ENCODE measurements around the gene PRDM16. TPM values are rescaled to one million over a fixed set of nuclear protein-coding genes. Genes with fewer than 3 reads are reported as not detected.
A peak's percentile ranks its signal among the peaks of the same experiment; 100 is the strongest.

The PRDM16 gene
- total and polyA plus RNA-seq, 2 of the 8 experiments (the other 6 are each of a cell fraction or from before 2014, with no cell fraction given), result 0.39 to 0.43 TPM

- H3K4me3 ChIP-seq (ENCODE audit: extremely low read depth in 1 of 4, insufficient read depth in 2 of 4, low read depth in 3 of 4, low read length in 4 of 4), result no peak overlapping the region
- no peak overlapping the region for H3K56ac ChIP-seq (replicated peaks; ENCODE audit: insufficient read length, low read depth, low read length)
- no peaks in the 10 kb centered on the region for H3K79me1 ChIP-seq (ENCODE audit: low read depth, low read length)
- H3K79me2 ChIP-seq (ENCODE audit: control insufficient read depth in 1 of 2, insufficient read depth in 2 of 2, low read length in 2 of 2), result no peaks in the 10 kb centered on the region
- peaks cover 0 to 14% (median 7%) of the 10 kb centered on the region in 4 experiments; a peak in 3 of 7 replicates for H3K27me3 ChIP-seq (replicated peaks in 1 of 4; ENCODE audit: control insufficient read depth in 3 of 4, extremely low read depth in 1 of 4, insufficient read depth in 3 of 4, low read length in 3 of 4)
- H2BK15ac ChIP-seq (ENCODE audit: low read length), result no peak overlapping the region
- H3K4me2 ChIP-seq (ENCODE audit: insufficient read depth in 1 of 2, low read depth in 2 of 2, low read length in 2 of 2), result no peak overlapping the region
- 89% methylated on average over 22 of the region's 31 CpGs; no CpG with 5 or more reads in 1 of the 2 experiments for WGBS, 2 experiments (ENCODE audit: extremely low coverage in 1 of 2, insufficient coverage in 1 of 2, insufficient read length in 1 of 2, insufficient replicate concordance in 2 of 2, low coverage in 1 of 2, low lambda C conversion rate in 2 of 2, missing lambda C conversion rate in 1 of 2)
- no peaks in the 10 kb centered on the region for H4K20me1 ChIP-seq (replicated peaks in 1 of 2; ENCODE audit: control insufficient read depth in 1 of 2, insufficient read depth in 2 of 2, low read length in 2 of 2)
- ChIA-PET CTCF (ENCODE audit: partially characterized antibody) (interaction anchor here (1.1 kb wide), 2 partner anchors 34 to 36 kb away, joined by 3 to 4 read pairs; no protein-coding TSS in a partner anchor), POLR2A (ENCODE audit: partially characterized antibody) (no interaction called here)
- H3K4me1 ChIP-seq (replicated peaks in 1 of 4; ENCODE audit: control insufficient read depth in 3 of 4, insufficient read depth in 4 of 4, low read length in 3 of 4), result peaks cover 0 to 5% (median 0%) of the 10 kb centered on the region in 4 experiments; a peak in 2 of 7 replicates
- no peak overlapping the region for H3K14ac ChIP-seq (ENCODE audit: insufficient read length)
- no peak overlapping the region for H2BK20ac ChIP-seq (ENCODE audit: low read length)
- H2BK120ac ChIP-seq (replicated peaks; ENCODE audit: low read depth, low read length), result no peak overlapping the region
- no peaks in the 10 kb centered on the region for H3K9me3 ChIP-seq (ENCODE audit: insufficient read depth in 2 of 2, low read depth in 1 of 2, low read length in 1 of 2)
- no peaks in the 10 kb centered on the region for H3K36me3 ChIP-seq (ENCODE audit: control insufficient read depth in 2 of 4, insufficient read depth in 4 of 4, low read length in 3 of 4)
- H3K23me2 ChIP-seq (ENCODE audit: low read depth, low read length), result no peaks in the 10 kb centered on the region
- H2BK5ac ChIP-seq (ENCODE audit: low read depth, low read length), result no peak overlapping the region
- FAIRE-seq (no peak), DNase-seq (ENCODE audit: low read depth in 1 of 2, low spot score in 2 of 2) (no peak)
- TF ChIP-seq YY1 (IDR thresholded peaks at IDR 0.05; ENCODE audit: low read depth, low read length) (no peak), JUN (IDR thresholded peaks at IDR 0.05; ENCODE audit: low read depth, low read length) (no peak), RBBP5 (IDR thresholded peaks at IDR 0.05; ENCODE audit: borderline replicate concordance, low read depth, low read length) (no peak), CBX8 (IDR thresholded peaks at IDR 0.05; ENCODE audit: borderline replicate concordance, low read depth, low read length) (no peak), ATF2 (IDR thresholded peaks at IDR 0.05; ENCODE audit: low read length) (no peak), KDM4A (IDR thresholded peaks at IDR 0.05; ENCODE audit: low read depth, low read length, severe bottlenecking) (no peak)
- no peak overlapping the region for H3K27ac ChIP-seq (ENCODE audit: low read depth, low read length)
- H3K4ac ChIP-seq (replicated peaks; ENCODE audit: insufficient read length, low read depth, low read length), result no peak overlapping the region
- H2AFZ ChIP-seq (ENCODE audit: low read length), result no peak overlapping the region
- no peak overlapping the region for H4K91ac ChIP-seq (replicated peaks; ENCODE audit: insufficient read length, low read length)
- H3K9ac ChIP-seq (replicated peaks in 1 of 4; ENCODE audit: extremely low read depth in 1 of 4, low read depth in 3 of 4, low read length in 3 of 4), result no peak overlapping the region
- peak overlapping the region; percentile 25; the same call in 1 of the 2 replicates for H4K8ac ChIP-seq (ENCODE audit: extremely low read depth, insufficient read depth, low read length)
- no peak overlapping the region for H2AK5ac ChIP-seq (ENCODE audit: low read depth, low read length)
- no peak overlapping the region for H4K5ac ChIP-seq (ENCODE audit: insufficient read length, low read depth, low read length)
- H3K18ac ChIP-seq (ENCODE audit: extremely low read depth, low read length), result no peak overlapping the region
- no peak overlapping the region for H2BK12ac ChIP-seq (ENCODE audit: low read depth, low read length)
- no peak overlapping the region for H3K23ac ChIP-seq (ENCODE audit: insufficient read length)
These were observed 180.9 kb downstream of the PRDM16 start for GRCh38 chr1:3249631-3250501.

All from H1 (cell line).